GM21360 (cell line): ENCODE results near the gene DENND4A.
"Not testable (repeated sequence)": the region's sequence is repeated elsewhere in the genome, so short reads cannot be mapped to it uniquely, and the experiment has no call there.

Source experiments
- ATAC-seq: cut with Tn5 transposase; IDR thresholded peaks from one replicate; pipeline ENCODE4 v1.9.1; 2021; ENCODE audit warnings: mild to moderate bottlenecking, moderate library complexity; ENCODE audit not compliant: unreplicated experiment

The DENND4A gene

GRCh38 chr15:65819563-65819960 lies 27.5 kb upstream of the DENND4A start:
- no peak for ATAC-seq

DNA sequence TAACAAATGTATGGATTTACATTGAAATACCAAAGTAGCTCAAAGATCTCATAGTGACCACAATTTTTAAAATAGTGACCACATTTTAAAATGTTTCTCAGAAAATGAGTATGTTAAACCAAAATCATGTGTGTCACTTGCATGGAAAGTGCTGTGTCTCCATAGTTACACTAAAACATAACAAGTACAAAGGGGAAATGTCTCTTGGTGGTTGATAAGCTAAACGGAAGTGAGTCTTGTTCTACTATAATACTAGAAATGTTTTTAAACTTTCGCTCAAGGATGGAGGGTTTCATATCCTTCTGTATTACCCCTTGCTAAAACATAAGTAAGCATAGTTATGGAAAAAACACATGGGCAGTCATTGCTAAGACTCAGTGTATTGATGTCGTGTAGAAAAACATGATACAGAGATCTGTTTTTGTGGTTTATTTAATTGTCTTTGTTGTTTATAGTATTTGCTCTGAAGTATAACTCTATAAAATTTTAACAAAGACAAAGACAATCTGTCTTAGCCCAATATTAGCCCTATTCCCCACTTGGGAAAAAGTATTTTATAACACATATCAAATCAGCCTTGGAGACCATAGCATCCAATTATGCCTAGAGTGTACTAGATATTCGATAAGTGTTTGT lies 27.0 kb upstream of the DENND4A start:
- peak; percentile 66 for ATAC-seq

GRCh38 chr15:65816441-65816840 lies 24.3 kb upstream of the DENND4A start:
- no peak for ATAC-seq

DNA sequence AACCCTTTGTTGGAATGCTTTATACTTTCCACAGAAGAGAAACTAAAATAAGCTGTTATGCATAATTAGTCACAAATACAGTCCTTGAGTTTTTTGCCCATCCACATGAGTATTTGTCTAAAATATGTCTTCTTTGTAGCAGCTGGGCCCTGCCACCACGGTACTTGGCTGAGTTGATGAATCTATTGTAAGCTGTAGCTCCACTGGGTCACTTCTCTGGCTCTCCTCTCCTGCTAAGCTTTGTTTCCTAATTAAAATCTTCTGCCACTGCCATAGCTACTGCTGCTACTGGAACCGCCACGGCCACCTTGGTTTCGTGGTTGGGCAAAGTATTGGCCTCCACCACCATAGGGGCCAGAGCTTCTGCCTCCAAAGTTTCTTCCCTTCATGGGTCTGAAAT lies 23.9 kb upstream of the DENND4A start:
- ATAC-seq: not testable (repeated sequence)

DNA sequence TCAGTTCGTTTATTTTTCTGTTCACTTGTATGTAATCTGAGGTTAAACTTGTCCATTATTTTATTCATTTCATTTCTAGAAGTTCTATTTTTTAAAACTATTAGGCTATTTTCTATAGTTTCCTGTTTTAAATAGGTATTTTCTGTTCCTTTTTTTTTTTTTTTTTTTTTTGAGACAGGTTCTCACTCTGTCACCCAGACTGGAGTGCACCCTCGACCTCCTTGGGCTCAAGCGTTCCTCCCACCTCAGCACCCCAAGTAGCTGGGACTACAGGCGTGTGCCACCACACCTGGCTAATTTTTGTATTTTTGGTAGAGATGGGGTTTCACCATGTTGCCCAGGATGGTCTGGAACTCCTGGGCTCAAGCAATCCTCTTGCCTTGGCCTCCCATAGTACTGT lies 22.2 kb upstream of the DENND4A start:
- ATAC-seq: not testable (repeated sequence)

DNA sequence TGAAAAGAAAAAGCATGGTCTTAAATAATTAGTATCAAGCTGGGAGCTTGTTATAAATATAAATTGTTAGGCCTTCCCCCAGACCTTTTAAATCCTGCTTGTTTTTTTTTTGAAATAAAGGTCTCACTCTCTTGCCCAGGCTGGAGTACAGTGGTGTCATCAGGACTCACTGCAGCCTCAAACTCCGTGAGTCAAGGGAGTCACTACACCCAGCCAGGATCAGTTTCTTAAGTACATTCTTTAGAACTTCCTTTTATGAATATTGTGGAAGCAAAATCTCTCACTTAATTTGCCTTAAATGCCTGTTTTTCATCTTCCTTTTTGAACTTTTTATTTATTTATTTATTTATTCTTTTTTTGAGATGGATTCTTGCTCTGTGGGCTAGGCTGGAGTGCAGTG lies 20.8 kb upstream of the DENND4A start:
- ATAC-seq: no peak

DNA sequence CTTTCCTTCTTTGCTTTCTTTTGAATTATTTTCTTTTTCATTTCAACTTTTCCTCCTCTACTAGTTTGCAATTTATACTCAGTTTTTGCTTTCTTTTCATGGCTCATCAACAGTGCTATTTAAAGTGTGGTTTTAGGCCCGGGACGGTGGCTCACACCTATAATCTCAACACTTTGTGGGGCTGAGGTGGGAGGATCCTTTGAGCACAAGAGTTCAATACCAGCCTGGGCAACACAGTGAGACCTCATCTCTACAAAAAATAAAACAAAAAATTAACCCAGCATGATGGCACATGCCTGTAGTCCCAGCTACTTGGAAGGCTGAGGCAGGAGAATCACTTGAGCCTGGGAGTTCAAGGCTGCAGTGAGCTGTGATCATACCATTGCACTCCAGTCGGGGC lies 20.4 kb upstream of the DENND4A start:
- ATAC-seq: no peak

DNA sequence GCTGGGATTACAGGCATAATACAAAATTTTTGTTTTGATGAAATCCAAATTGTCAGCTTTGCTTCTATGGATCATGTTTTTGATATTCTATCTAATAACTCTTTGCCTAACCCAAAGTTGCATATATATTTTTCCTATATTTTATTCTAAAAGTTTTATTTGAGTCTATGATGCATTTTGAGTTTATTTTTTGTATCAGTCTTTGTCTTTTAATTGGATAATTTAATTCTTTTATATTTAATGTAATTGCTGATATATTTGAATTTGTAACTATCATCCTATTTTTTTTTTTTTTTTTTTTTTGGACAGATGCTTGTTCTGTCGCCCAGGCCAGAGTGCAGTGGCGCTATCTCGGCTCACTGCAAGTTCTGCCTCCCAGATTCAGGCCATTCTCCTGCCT lies 19.7 kb upstream of the DENND4A start:
- no peak for ATAC-seq

GRCh38 chr15:65811011-65811733 lies 19.1 kb upstream of the DENND4A start:
- ATAC-seq: not testable (repeated sequence)

DNA sequence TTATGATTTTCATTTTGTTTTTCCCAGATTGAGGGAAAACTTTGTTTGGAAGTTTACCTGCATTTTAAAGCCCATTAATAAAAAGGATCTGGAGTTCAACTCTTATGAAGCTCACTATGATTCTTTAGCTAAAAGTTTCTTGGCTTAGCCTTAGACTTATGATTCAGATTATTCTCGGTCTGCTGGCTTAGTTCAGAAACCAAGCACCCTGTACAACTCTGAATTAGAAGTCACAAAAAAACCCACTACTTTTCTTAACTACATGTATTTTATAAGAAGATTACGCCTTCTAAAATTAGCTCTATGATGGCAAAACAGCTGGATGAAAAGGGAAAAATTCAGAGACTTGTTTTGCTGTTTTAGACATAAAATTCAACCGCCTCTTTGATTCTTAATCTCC lies 14.3 kb upstream of the DENND4A start:
- no peak for ATAC-seq

DNA sequence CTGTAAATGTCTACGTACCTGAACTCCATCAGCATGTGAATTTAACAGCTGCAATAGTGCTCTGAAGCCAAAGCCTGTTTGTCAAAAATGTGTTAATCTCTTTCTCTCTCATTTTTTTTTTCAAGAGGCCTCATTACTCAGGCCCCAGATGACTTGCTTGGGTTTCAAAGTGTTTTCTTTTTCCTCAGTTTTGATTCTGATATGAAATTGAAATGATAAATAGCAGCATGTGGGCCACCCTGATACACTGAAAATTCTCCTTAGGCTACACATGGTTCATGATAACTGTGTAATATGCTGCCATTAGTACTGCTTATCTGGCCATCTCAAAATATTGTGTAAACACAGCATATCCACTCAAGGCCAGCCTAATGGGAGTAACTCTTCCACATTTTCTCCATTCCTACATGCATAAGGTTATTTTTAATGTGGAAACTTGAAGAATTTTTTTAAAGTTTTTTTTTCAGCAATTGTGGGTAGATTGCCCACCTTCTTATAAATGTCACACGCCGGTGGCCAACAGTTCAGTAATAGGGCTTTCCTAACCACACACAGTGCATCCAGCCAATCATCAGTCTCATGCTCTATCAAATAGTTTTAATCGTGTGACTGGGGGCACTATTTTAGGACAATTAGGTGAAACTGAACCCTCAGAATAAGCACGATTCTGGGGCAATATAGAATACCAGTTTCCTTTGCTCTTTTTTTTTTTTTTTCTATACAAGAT lies 13.1 kb upstream of the DENND4A start:
- no peak for ATAC-seq

DNA sequence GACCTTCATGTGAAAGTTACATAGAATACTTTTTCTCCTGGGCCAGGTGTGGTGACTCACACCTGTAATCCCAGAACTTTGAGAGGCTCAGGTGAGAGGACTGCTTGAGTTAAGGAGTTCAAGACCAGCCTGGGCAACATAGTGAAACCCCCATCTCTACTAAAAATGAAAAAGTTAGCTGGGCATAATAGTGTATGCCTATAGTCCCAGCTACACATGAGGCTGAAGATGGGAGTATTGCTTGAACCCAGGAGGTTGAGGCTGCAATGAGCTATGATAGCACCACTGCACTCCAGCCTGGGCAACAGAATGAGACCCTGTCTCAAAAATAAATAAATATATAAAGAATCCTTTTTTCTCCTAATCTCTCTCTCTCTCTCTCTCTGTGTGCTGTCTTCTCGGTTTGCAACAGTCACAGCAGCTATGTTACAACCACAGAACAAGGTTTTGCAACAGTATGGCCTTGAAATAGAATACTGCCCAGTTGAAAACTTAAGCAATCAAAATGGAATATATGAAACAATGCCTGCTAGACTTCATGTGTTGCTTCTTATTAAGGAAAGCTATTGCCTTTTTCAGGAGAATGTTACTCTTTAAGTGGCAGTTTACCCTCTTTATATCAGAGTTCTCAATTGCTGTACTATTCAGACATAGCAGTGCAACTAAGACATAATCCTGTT lies 12.3 kb upstream of the DENND4A start:
- no peak for ATAC-seq

- ATAC-seq: no peak
Observed at GRCh38 chr15:65801229-65801805, 9.2 kb upstream of the DENND4A start.

GRCh38 chr15:65796610-65797078 lies 4.6 kb upstream of the DENND4A start:
- ATAC-seq: no peak

DNA sequence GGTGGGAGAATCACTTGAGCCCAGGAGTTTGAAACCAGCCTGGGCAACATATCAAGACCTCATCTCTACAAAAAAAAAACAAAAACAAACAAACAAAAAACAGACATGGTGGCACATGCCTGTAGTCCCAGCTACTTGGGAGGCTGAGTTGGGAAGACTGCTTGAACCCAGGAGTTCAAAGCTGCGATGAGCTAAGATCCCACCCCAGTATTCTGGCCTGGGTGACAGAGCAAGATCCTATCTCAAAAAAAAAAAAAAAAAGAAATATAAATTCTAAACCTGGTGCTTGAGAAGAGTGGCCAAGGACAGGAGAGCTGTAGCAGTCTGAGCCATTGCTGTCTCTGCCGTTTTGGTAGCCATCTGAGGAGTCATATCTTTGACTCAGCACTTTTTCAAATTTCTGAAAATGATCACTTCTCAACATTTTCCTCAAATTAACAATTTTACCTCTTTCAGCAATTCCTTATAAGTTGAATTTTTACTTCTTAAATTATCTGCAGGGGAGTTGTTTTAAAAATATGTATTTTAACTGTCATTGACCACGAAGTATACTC lies 3.6 kb upstream of the DENND4A start:
- no peak for ATAC-seq

- ATAC-seq: no peak
Observed at GRCh38 chr15:65793818-65794104, 1.7 kb upstream of the DENND4A start.

DNA sequence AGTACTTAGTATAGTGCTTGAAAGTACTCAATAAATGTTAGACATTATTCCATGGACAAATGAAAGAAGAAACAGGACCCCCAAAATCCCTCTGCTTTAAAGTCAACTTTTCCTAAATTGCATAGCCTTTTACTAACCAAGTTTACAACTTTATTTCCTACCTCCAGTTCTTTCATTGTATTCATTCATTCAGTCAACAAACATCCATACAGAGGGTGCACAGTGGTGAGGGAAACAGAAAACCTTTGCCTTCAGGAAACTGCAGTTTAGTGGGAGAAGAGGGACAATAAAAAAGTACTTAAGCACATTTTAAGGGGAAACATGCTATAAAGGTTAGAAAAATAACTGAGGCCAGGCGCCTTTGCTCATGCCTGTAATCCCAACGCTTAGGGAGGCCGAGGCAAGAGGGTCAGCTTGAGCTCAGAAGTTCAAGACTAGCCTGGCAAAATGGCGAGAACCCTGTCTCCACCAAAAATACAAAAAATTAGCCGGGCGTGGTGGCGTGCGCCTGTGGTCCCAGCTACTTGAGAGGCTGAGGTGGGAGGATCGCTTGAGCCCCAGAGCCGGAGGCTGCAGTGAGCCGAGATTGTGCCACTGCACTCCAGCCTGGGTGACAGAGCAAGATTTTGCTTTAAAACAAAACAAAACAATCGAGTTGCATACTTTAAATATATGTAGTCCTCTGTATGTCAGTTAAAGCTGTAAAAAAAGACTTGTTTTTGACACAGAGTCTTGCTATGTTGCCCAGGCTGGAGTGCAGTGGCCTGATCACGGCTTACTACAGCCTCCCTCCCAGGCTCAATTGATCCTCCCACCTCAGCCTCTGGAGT lies 1.1 kb upstream of the DENND4A start:
- no peak for ATAC-seq

- ATAC-seq: no peak
Observed at GRCh38 chr15:65791335-65792137, 557 bp downstream of the DENND4A start.

GRCh38 chr15:65790694-65791334 lies 1.3 kb downstream of the DENND4A start:
- no peak for ATAC-seq
